ENCODE results near the gene DCANP1. TPM values are rescaled to one million over a fixed set of nuclear protein-coding genes. Genes with fewer than 3 reads are reported as not detected.

Gene DCANP1
- total RNA-seq, 1 donor from 2014 or later: not detected

DNA sequence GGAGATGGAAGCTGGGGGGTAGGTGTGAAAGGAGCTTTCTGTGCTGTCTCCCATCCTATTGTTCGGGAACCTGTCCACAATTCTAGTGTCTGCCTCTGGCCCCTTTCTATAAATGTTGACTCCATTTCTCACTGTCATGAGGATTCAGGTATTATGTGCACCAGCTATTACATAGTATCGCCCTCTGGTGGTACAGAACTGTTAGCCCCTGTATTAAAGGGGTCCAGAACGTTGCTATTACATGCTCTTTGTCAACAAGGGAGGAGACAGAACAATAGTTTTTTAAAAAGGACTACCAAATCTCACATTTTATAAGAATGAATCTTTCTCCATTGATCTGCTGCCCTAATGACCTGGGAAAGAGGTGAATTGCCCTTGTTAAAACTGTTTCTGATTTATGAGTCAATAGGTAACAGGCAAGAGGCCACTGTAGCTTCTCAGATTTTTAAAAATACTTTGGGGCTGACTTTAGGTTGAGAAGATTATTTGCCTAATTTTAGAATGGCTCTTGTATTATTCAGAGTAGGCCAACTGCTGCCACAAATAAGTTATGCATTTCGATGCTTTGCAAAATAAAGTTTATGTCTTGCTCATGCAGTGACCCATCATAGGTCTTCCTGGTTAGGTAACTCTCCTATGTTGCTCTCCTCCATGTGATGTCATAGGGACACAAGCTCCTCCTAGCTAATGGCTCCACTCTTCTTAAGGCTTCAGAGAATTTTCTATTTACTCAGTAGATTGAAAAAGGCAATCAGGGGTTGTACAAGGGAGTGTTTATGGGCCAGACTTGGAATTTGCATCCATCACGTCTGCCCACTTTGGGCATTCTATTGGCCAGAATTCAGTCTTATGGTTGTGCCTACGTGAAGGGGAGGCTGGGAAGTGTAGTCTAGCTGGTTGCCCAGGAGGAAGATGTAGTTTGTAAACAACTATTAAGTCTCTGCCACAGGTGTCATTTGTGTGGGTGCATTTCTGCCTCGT, 20.8 kb downstream of the DCANP1 start:
- Histone ChIP-seq H3K36me3 (ENCODE audit: control insufficient read depth in 3 of 3, insufficient read depth in 3 of 3, low read length in 3 of 3) (no peaks in the 10 kb centered on the region), H3K27me3 (ENCODE audit: control insufficient read depth in 3 of 3, insufficient read depth in 3 of 3, low read length in 3 of 3) (no peaks in the 10 kb centered on the region), H3K9ac (ENCODE audit: low read depth in 1 of 3, low read length in 3 of 3) (no peak overlapping the region), H3K27ac (ENCODE audit: low read depth, low read length) (no peak overlapping the region), H3K4me1 (ENCODE audit: control insufficient read depth in 3 of 3, insufficient read depth in 3 of 3, low read length in 3 of 3) (peaks cover 3 to 15% (median 7%) of the 10 kb centered on the region in 3 donors), H3K9me3 (ENCODE audit: control insufficient read depth in 3 of 3, low read length in 3 of 3) (no peaks in the 10 kb centered on the region), H3K4me3 (ENCODE audit: low read length in 3 of 3) (no peak overlapping the region)

GRCh38 chr5:135425641-135426040, 21.5 kb downstream of the DCANP1 start:
- Histone ChIP-seq H3K9me3 (ENCODE audit: control insufficient read depth in 3 of 3, low read length in 3 of 3) (no peaks in the 10 kb centered on the region), H3K36me3 (ENCODE audit: control insufficient read depth in 3 of 3, insufficient read depth in 3 of 3, low read length in 3 of 3) (no peaks in the 10 kb centered on the region), H3K4me3 (ENCODE audit: low read length in 3 of 3) (no peak overlapping the region), H3K4me1 (ENCODE audit: control insufficient read depth in 3 of 3, insufficient read depth in 3 of 3, low read length in 3 of 3) (peaks cover 3 to 15% (median 7%) of the 10 kb centered on the region in 3 donors), H3K9ac (ENCODE audit: low read depth in 1 of 3, low read length in 3 of 3) (no peak overlapping the region), H3K27me3 (ENCODE audit: control insufficient read depth in 3 of 3, insufficient read depth in 3 of 3, low read length in 3 of 3) (no peaks in the 10 kb centered on the region), H3K27ac (ENCODE audit: low read depth, low read length) (no peak overlapping the region)

DNA sequence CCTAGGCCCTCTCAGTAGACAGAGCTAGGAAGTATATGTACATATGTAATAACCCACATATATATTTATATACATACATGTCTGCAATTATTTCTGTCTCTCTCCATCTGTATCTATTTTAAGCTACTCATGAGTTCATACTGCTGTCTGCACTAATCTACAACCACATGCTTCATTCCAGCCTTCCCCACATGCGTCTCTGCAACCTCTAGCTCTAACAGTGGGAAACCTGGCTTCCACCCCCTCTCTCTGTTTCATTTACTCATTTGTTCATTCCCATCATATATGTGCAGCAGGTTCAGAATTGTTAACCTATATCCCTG, 23.3 kb downstream of the DCANP1 start:
- Histone ChIP-seq H3K4me3 (ENCODE audit: low read length in 3 of 3) (no peak overlapping the region), H3K36me3 (ENCODE audit: control insufficient read depth in 3 of 3, insufficient read depth in 3 of 3, low read length in 3 of 3) (no peaks in the 10 kb centered on the region), H3K4me1 (ENCODE audit: control insufficient read depth in 3 of 3, insufficient read depth in 3 of 3, low read length in 3 of 3) (peaks cover 0 to under 1% (median 0%) of the 10 kb centered on the region in 3 donors), H3K9ac (ENCODE audit: low read depth in 1 of 3, low read length in 3 of 3) (no peak overlapping the region), H3K27ac (ENCODE audit: low read depth, low read length) (no peak overlapping the region), H3K9me3 (ENCODE audit: control insufficient read depth in 3 of 3, low read length in 3 of 3) (no peaks in the 10 kb centered on the region), H3K27me3 (ENCODE audit: control insufficient read depth in 3 of 3, insufficient read depth in 3 of 3, low read length in 3 of 3) (no peaks in the 10 kb centered on the region)

DNA sequence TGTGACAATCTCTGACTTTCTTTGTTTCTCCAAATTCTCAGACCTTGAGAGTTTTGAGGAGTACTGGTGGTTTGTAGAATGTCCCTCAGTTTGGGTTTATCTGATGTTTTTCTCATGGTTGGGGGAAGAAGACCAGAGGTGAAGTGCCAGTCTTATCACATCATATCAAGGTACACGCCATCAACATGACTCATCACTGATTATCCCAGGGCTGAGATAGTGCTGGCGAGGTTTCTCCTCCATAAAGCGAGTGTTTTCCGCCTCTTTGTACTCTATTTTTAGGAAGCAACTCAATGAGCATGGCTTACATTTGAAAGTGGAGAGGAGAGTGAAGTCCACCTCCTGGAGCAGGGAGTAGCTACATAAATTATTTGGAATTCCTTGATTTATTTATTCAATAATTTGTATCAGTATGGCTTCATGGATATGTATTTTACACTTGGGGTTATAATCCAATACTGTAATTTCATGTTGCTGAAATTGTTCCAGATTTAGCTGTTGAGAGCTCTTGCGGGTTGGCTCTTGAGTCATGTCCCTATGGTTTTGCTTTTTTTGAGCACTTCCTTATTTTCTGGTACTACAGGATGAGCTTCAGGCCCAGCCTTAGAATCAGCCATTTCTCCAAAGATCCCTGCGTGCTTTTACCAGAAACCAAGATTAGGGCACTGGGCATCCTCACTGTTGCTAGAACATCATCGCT, 23.9 kb downstream of the DCANP1 start:
- Histone ChIP-seq H3K9ac (ENCODE audit: low read depth in 1 of 3, low read length in 3 of 3) (no peak overlapping the region), H3K27me3 (ENCODE audit: control insufficient read depth in 3 of 3, insufficient read depth in 3 of 3, low read length in 3 of 3) (no peaks in the 10 kb centered on the region), H3K4me3 (ENCODE audit: low read length in 3 of 3) (no peak overlapping the region), H3K4me1 (ENCODE audit: control insufficient read depth in 3 of 3, insufficient read depth in 3 of 3, low read length in 3 of 3) (no peaks in the 10 kb centered on the region), H3K9me3 (ENCODE audit: control insufficient read depth in 3 of 3, low read length in 3 of 3) (no peaks in the 10 kb centered on the region), H3K27ac (ENCODE audit: low read depth, low read length) (no peak overlapping the region), H3K36me3 (ENCODE audit: control insufficient read depth in 3 of 3, insufficient read depth in 3 of 3, low read length in 3 of 3) (no peaks in the 10 kb centered on the region)

DNA sequence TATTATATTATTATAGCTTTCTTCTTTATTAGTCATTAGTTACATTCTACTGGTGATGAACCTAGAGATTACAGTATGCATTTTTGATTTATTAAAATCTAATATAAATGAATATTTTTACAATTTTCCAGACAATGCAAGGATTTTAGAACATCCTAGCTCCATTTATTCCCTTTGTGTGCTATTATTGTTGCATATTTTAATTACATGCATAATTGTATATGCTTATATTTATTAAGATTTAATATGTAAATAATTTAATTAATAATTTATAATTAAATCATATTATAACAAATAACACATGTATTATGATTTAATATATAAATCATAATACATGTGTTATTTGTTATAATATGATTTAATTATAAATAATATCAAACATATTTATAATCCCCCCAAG, 24.7 kb downstream of the DCANP1 start:
- Histone ChIP-seq H3K27me3 (ENCODE audit: control insufficient read depth in 3 of 3, insufficient read depth in 3 of 3, low read length in 3 of 3) (no peaks in the 10 kb centered on the region), H3K27ac (ENCODE audit: low read depth, low read length) (no peak overlapping the region), H3K4me3 (ENCODE audit: low read length in 3 of 3) (no peak overlapping the region), H3K36me3 (ENCODE audit: control insufficient read depth in 3 of 3, insufficient read depth in 3 of 3, low read length in 3 of 3) (no peaks in the 10 kb centered on the region), H3K9me3 (ENCODE audit: control insufficient read depth in 3 of 3, low read length in 3 of 3) (no peaks in the 10 kb centered on the region), H3K4me1 (ENCODE audit: control insufficient read depth in 3 of 3, insufficient read depth in 3 of 3, low read length in 3 of 3) (no peaks in the 10 kb centered on the region), H3K9ac (ENCODE audit: low read depth in 1 of 3, low read length in 3 of 3) (no peak overlapping the region)

DNA sequence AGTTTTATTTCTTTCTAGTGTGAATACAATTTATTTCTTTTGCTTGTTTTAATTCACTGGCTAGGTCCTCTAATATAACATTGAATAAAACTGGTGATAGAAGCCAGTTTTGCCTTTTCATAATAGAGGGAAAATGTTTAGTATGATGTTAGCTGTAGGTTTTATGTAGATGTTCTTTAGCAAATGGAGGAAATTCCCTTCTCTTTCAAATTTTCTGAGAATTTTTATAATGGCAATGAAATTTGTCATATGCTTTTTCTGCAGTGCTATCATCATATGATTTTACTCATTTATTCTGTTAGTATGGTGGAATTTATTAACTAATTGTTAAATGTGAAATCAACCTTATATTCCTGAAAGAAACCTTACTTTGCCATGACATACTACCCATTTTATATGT, 30.1 kb downstream of the DCANP1 start:
- H3K9ac ChIP-seq (ENCODE audit: low read depth in 1 of 3, low read length in 3 of 3): no peak overlapping the region
- no peaks in the 10 kb centered on the region for H3K4me1 ChIP-seq (ENCODE audit: control insufficient read depth in 3 of 3, insufficient read depth in 3 of 3, low read length in 3 of 3)
- no peak overlapping the region for H3K4me3 ChIP-seq (ENCODE audit: low read length in 3 of 3)
- H3K9me3 ChIP-seq (ENCODE audit: control insufficient read depth in 3 of 3, low read length in 3 of 3): no peaks in the 10 kb centered on the region
- H3K36me3 ChIP-seq (ENCODE audit: control insufficient read depth in 3 of 3, insufficient read depth in 3 of 3, low read length in 3 of 3): no peaks in the 10 kb centered on the region
- H3K27ac ChIP-seq (ENCODE audit: low read depth, low read length): no peak overlapping the region
- H3K27me3 ChIP-seq (ENCODE audit: control insufficient read depth in 3 of 3, insufficient read depth in 3 of 3, low read length in 3 of 3): no peaks in the 10 kb centered on the region

DNA sequence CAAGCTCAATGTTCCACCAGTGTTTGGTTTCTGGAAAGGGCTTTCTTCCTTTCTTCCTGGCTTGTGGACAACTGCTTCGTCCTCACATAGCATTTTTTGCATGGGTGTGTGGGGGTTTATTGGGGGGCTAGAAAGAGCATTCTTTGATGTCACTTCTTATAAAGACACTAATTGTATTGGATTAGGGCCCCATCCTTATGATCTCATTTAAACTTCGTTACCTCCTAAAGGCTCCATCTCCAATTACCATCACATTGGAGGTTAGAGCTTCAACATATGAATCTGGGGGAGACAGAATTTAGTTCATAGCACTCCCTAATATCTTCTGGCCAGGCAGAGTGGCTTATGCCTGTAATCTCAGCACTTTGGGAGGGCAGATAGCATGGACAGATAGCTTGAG, 42.1 kb downstream of the DCANP1 start:
- Histone ChIP-seq H3K27ac (ENCODE audit: low read depth, low read length) (no peak overlapping the region), H3K4me1 (ENCODE audit: control insufficient read depth in 3 of 3, insufficient read depth in 3 of 3, low read length in 3 of 3) (no peaks in the 10 kb centered on the region), H3K36me3 (ENCODE audit: control insufficient read depth in 3 of 3, insufficient read depth in 3 of 3, low read length in 3 of 3) (no peaks in the 10 kb centered on the region), H3K9me3 (ENCODE audit: control insufficient read depth in 3 of 3, low read length in 3 of 3) (peaks cover 0 to 4% (median 0%) of the 10 kb centered on the region in 3 donors), H3K9ac (ENCODE audit: low read depth in 1 of 3, low read length in 3 of 3) (no peak overlapping the region), H3K27me3 (ENCODE audit: control insufficient read depth in 3 of 3, insufficient read depth in 3 of 3, low read length in 3 of 3) (no peaks in the 10 kb centered on the region), H3K4me3 (ENCODE audit: low read length in 3 of 3) (no peak overlapping the region)

- no peaks in the 10 kb centered on the region for H3K36me3 ChIP-seq (ENCODE audit: control insufficient read depth in 3 of 3, insufficient read depth in 3 of 3, low read length in 3 of 3)
- H3K4me3 ChIP-seq (ENCODE audit: low read length in 3 of 3): no peak overlapping the region
- H3K9me3 ChIP-seq (ENCODE audit: control insufficient read depth in 3 of 3, low read length in 3 of 3): peaks cover 0 to 4% (median 0%) of the 10 kb centered on the region in 3 donors
- H3K4me1 ChIP-seq (ENCODE audit: control insufficient read depth in 3 of 3, insufficient read depth in 3 of 3, low read length in 3 of 3): peaks cover 13 to 20% (median 18%) of the 10 kb centered on the region in 3 donors
- no peak overlapping the region for H3K27ac ChIP-seq (ENCODE audit: low read depth, low read length)
- no peak overlapping the region for H3K9ac ChIP-seq (ENCODE audit: low read depth in 1 of 3, low read length in 3 of 3)
- no peaks in the 10 kb centered on the region for H3K27me3 ChIP-seq (ENCODE audit: control insufficient read depth in 3 of 3, insufficient read depth in 3 of 3, low read length in 3 of 3)
Measured at GRCh38 chr5:135402031-135402430, 45.1 kb downstream of the DCANP1 start.

- Histone ChIP-seq H3K4me1 (ENCODE audit: control insufficient read depth in 3 of 3, insufficient read depth in 3 of 3, low read length in 3 of 3) (peaks cover 16 to 31% (median 28%) of the 10 kb centered on the region in 3 donors), H3K27me3 (ENCODE audit: control insufficient read depth in 3 of 3, insufficient read depth in 3 of 3, low read length in 3 of 3) (no peaks in the 10 kb centered on the region), H3K9me3 (ENCODE audit: control insufficient read depth in 3 of 3, low read length in 3 of 3) (peaks cover 0 to 4% (median 0%) of the 10 kb centered on the region in 3 donors), H3K36me3 (ENCODE audit: control insufficient read depth in 3 of 3, insufficient read depth in 3 of 3, low read length in 3 of 3) (no peaks in the 10 kb centered on the region), H3K27ac (ENCODE audit: low read depth, low read length) (no peak overlapping the region), H3K9ac (ENCODE audit: low read depth in 1 of 3, low read length in 3 of 3) (no peak overlapping the region), H3K4me3 (ENCODE audit: low read length in 3 of 3) (no peak overlapping the region)
Measured at GRCh38 chr5:135400866-135401265, 46.3 kb downstream of the DCANP1 start.

All from skeletal muscle tissue (tissue), 4 donors.